Measurements from ENCODE around the gene SEMA3D.

SEMA3D gene

DNA sequence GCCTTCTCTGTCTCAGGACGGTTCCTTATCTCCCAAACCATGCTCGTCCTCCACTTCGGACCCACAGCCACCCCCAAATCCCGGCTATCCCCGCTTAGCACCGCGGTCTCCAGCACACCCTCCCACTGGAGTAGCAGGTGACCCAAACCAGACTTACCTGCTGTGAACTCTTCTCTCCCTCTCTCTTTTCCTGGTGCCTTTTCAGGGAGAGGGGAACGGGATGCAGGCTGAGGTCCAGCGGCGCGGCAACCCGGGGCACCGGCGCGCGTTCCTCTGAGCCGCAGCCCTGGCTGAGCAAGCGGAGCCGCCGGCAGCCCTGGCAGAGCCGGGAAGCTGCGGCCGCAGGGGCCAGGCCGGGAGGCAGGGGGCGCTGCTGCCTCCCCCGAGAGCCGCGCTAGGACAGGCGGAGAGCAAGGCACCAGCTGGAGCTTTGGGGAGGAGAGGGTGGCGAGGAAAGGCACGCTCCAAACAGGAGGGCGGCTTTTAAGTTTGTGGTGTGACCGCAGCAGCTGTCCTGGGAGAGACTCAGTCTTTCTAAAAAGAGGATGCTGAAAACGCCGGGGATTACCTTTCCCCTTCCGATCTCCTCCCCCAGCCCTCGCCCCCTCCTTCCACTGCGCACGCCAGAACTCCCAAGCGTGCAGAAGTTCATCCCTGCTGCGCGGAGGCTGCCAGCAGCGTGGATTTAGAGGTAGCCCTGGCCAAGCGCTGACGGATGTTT, at the start of gene SEMA3D:
Gene SEMA3D (minus strand): TSS at position 536 of the 721 bp plus-strand sequence. CDS start 65,165 bp downstream, outside the sequence.
- peak; percentile 28 for DNase-seq

GRCh38 chr7:85234730-85235129, 47.9 kb upstream of the SEMA3D start:
- DNase-seq, result no peak

- DNase-seq, result no peak
Measured at GRCh38 chr7:85232068-85232467, 45.2 kb upstream of the SEMA3D start.

DNA sequence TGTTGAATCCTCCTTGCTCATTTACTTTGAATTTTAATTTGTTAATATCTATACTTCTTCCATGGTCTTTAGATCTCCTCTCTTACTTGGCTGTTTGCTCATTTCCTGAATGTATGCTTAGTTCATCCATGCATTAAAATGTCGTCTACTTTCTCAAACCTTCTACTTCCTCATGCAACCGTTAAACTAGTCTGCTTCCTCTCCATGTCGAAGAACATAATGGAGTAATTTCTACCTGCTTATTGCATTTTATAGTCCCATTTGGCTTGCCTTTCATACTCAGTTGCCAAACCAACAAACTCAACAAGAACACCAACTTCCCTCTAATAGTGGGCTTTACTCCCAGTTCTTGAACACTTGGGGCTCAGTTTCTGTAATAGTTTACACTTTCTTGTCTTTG, 43.8 kb upstream of the SEMA3D start:
- DNase-seq, result no peak

GRCh38 chr7:85229544-85229943, 42.7 kb upstream of the SEMA3D start:
- DNase-seq, result no peak

DNA sequence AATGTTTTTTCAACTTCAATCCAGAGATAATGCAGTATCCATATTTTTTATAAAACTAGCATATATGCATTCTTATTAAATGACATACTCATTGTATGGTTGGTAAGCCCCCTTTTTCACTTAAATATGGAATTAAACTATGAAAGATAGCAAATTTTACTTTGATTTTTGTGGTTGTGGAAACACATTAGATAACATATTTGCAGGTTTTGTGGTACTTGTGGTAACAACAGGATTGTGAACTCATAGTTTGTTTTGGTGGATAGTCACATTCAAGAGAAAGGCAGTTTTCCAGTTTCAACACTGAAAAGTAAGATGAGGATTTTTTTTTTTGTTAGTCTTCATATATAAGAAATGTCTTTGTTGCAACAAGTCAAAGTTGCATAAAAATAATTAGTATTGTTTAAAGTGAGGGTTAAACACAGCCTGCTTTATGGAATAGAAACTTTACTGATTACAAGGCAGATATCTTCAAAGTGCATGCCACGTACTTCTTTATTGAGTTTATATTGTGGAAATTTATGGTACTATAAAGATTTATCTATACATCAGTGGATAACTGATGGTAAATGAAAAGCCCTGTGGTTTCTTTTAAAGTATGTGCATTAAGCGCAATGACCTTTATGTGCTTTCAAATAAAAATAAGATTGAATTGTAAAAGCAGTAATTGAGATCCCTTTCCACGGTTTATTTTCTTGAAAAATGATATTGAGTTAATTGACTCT, 39.7 kb upstream of the SEMA3D start:
- no peak for DNase-seq

- DNase-seq, result no peak
Measured at GRCh38 chr7:85224171-85224570, 37.3 kb upstream of the SEMA3D start.

DNA sequence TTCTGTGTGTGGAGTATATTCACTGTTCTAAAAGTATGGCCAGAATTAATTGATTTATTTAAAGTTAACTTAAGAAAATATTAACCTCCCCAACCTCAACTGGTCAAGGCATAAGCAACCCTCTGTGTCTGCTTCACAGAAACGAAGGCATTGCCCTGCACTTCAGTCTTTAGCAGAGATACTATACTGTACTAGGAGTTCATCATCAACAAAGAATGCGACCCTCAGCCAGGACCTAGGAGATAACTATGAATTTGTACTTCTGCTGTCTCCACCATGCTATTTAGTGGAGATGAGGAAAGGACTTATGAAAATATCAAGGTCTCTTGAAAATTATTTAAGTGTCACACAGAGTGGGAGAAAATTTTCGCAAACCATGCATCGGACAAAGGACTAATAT, 35.7 kb upstream of the SEMA3D start:
- DNase-seq, result no peak

DNA sequence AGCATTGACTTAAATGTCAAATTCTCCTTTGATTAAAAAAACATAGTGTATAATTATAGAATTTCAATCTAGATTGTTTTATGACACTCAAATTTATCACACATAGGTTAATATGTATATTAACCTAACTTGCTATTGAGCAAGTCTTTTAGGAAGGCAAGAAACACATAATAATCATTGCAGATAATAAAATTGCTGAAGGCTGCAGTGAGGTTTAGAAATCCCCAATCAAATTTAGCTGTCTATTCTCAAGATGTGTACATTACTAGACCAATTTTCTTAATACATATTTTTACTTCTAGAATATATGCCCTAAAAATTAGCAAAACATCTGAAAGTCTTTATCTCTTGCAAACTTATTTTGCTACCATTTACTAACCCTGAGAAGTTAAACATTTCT, 34.9 kb upstream of the SEMA3D start:
- DNase-seq, result no peak

DNA sequence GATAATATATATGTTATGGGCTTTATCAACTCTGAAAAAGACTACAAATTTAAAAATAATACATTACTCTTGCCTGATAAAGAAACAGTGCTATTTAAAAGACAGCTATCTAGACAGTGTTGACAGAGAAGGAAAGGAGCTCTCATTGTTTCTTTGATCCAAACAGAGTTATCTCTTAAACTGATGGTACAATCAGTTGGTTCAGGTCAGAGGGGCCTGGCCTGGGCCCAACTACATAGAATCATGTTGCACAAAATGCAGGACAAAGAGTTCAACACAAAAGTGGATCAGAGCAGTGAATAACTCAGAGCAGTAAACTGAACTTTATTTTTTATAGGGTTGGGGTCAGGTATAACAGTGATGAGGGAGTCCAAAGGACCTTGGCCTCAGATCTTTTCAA, 33.8 kb upstream of the SEMA3D start:
- DNase-seq, result no peak

- no peak for DNase-seq
Measured at GRCh38 chr7:85220023-85220422, 33.2 kb upstream of the SEMA3D start.

GRCh38 chr7:85217085-85217484, 30.2 kb upstream of the SEMA3D start:
- no peak for DNase-seq

DNA sequence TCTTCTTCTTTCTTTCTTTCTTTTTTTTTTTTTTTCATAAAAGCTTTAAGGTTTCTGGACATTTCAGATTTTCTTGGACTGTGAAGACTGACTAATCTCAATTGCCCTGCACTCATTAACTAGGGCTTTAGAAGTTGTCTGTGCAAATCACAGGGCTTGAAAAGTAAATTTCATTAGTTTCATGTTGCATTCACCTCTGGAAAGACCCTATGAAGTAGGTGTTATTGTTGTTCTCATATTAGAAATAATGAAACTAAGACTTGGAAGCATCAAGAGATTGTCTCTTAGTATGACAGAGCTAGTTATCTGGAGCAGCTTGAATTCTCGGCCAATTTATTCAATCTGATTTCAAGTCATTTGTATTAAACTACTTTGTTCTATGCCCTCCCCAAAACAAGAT, 28.2 kb upstream of the SEMA3D start:
- no peak for DNase-seq

GRCh38 chr7:85213500-85213899, 26.6 kb upstream of the SEMA3D start:
- DNase-seq, result no peak

DNA sequence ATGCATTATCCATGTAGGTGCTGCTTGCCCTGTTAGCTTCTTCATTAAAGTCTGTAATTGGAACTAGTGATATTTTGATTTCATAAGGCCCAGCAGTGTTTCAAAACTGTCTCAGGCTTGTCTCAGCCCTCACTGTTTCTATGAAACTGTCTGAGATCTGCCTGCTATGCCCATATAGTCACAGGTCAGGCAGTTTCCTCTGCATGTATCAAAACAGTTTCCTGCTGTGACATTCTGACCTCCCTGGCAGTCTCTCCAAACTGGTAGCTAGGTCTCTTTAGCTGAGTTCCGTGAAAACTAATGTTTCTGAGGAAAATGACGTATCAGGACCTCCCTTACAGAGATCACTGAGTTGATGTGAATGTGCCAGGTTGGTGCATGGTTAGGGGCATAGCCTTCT, 18.9 kb upstream of the SEMA3D start:
- DNase-seq, result no peak

GRCh38 chr7:85204496-85204895, 17.6 kb upstream of the SEMA3D start:
- no peak for DNase-seq

- DNase-seq, result no peak
Measured at GRCh38 chr7:85204061-85204460, 17.2 kb upstream of the SEMA3D start.

DNA sequence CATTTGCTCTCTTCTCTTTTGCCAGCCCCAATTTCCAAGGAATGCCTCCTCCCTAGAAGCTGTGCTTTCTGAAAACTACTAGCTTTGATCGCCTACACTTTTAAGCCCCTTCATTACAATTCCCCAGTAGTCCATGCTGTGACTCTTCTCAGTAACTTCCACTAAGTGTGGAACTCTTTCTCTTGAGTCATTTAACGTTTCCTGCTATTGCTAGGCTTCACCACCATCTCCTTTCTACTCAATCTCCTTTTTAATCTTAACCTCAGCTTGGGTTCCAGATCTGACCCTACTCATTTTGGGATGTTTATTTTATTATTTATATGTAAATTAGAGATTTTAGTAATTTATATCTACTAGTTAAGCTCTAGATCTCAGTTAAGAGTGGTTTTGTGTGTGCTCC, 14.4 kb upstream of the SEMA3D start:
- DNase-seq, result no peak

DNA sequence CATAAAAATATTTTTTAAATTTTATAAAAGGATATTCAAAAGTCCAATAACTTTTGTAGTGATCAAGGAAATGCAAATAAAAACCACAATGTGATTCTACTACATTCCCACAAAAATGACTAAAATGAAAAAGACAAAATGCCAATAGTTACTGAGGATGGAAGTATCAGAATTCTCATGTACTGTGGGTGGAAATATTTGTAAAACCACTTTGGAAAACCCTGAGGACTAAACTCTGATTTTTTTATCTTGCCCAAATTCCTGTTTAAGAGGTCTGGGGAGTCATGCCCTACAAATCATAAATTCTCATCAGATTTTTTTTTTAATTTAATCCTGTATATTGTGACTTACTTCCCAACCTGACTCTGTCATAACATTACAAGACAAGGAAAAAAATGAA, 9.8 kb upstream of the SEMA3D start:
- no peak for DNase-seq

GRCh38 chr7:85191383-85191782, 4.5 kb upstream of the SEMA3D start:
- DNase-seq, result peak; percentile 7

DNA sequence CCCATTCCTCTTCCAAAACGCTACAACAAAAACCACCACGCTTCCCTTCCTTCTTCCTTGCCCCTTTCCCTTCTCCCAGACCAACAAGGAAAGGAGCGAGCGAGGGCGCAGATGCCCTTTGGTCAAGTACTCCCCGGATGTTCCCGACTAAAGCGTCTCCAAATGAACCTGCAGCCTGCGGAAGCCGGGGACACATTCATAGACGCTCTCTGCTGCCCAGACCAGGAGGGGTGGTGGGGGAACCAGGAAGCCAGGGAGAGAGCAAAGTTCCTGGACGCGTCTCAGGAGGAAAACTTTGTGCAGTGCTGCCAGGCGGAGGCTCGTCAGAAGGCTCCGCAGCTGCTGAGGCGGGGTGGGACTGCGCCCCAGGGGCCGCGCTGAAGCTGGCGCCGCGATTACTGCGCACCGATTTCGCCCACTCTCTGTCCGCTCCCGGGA, 754 bp downstream of the SEMA3D start:
- DNase-seq, result no peak

DNA sequence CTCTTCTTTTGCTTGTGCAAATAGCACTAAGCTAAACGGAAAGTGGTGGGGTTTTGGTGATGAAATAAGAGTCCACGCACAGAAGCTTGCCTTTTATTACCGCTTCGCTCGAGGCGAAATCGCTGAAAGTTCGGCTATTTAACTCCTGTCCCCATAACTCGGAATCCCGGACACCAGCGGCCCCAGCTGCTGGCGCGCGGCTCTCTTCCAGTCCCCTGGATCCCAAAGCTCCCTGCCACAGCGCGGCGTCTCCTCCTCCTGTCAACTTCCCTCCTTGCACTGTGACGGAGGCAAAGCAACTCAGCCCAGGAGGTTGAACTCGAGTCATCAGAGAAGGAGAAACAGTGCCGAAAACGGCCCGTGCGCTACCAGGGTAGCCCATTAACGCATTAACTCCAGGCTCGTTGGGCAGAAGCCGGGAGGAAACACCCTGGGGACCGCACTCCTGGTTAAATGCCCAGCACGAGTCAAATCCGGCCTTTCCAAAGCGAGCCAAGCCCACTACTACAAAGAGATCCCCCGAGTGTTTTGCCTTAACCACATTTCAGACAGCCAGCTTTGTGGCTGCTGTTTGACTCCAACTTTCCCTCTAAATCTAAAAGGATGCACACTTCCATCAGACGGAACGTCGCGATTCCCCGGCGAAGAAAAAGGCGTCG, 1.3 kb downstream of the SEMA3D start:
- no peak for DNase-seq

- no peak for DNase-seq
Measured at GRCh38 chr7:85184599-85185423, 2.0 kb downstream of the SEMA3D start.
